Stromal cell of bone marrow (primary cell): ENCODE measurements around the gene PTPRE.

ENCODE experiments used
- DNase-seq: peaks from one replicate; pipeline ENCODE4 v3.0.0-alpha.2; 2012; ENCODE audit warnings: low read depth

Gene PTPRE

GRCh38 chr10:128046156-128046952 is 139.5 kb downstream of the PTPRE start:
- no peak for DNase-seq

- DNase-seq: no peak
These were observed 140.0 kb downstream of the PTPRE start for GRCh38 chr10:128046953-128047290.

- no peak for DNase-seq
These were observed 140.4 kb downstream of the PTPRE start for GRCh38 chr10:128047351-128047750.

GRCh38 chr10:128047991-128048818 is 141.3 kb downstream of the PTPRE start:
- no peak for DNase-seq

- DNase-seq: no peak
These were observed 141.9 kb downstream of the PTPRE start for GRCh38 chr10:128048819-128049210.

DNA sequence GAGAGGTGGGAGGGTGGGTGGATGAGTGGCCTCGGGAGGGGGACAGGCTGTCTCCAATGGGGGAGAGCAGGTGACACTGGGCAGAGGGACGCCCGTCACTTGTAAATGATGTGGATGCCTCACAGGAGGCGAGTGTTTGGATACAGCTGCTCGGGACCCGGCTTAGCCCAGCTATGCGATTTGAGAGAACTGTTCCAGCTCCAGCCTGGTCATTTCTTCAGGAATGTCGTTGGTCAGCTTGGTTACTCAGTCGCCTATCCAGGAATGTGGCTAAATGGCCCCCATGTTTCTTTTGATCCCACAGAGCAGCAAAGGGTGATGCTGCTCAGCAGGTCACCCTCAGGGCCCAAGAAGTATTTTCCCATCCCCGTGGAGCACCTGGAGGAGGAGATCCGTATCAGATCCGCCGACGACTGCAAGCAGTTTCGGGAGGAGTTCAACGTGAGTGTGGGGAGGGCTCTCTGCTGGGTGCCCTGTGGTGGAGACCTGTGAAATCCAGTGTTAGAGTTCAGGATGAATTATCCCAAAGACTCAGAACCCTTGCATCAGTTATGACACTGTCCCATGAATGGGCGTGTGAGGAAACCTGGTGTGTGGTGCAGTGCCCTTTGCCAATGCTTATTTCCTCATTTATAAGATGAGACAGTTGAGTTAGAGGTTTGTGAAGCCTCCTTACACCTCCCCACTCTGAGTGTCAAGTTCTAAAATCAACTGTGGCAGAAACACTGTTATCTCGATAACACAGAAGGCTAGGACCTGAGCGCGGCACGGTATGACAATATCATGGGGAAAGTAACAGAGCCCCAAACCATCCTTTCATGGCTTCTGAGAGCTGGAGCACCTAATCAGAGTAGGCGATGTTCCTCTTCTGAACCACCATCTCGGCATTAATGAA is 142.6 kb downstream of the PTPRE start:
- DNase-seq: no peak

DNA sequence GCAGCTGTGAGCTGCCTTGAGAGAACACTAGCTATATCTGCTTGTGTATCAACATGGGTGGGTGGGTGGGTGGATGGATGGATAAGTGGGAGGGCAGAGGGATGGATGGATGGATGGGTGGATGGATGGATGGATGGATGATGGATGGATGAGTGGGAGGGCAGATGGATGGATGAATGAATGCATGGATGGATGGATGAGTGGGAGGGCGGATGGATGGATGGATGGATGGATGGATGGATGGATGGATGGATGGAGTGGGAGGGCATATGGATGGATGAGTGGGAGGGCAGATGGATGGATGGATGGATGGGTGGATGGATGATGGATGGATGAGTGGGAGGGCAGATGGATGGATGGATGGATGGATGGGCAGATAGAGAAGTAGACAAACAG is 143.2 kb downstream of the PTPRE start:
- DNase-seq: no peak

DNA sequence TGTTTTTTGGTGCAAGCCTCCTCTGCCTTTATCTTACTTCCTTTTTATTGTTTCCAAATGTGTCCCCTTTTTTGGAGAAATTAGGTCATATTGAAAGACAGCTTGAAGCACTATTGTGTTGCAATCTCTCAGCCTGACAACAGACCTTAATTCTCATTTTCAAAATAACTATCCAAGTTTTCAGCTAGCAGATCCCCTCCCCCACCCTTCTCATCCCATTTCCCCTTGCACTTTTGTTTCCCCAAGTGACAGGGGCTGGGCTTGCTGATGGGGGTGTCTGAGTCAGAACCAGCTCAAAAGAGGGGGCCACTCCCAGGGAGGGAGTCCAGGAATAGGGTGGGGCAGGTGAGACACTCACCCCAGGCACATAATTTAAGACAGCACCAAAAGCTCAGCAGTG is 144.0 kb downstream of the PTPRE start:
- DNase-seq: no peak

GRCh38 chr10:128051548-128051947 is 144.6 kb downstream of the PTPRE start:
- DNase-seq: no peak

DNA sequence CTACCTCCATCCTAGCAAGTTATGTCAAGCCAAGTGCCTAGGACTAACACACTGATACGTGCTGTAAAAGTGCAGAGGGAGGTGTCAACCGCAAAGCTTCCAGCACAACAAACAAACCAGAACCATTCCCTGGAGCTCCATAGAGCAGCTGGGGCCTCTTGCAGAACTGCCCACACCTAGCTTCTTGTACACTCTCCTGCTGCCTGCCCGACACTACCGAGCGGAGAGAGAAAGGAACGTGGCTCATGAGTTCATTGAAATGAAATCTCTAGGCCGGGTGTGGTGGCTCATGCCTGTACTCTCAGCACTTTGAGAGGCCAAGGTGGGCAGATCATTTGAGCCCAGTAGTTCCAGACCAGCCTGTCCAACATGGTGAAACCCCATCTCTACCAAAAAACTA is 145.8 kb downstream of the PTPRE start:
- no peak for DNase-seq

- no peak for DNase-seq
These were observed 146.5 kb downstream of the PTPRE start for GRCh38 chr10:128053356-128053755.

DNA sequence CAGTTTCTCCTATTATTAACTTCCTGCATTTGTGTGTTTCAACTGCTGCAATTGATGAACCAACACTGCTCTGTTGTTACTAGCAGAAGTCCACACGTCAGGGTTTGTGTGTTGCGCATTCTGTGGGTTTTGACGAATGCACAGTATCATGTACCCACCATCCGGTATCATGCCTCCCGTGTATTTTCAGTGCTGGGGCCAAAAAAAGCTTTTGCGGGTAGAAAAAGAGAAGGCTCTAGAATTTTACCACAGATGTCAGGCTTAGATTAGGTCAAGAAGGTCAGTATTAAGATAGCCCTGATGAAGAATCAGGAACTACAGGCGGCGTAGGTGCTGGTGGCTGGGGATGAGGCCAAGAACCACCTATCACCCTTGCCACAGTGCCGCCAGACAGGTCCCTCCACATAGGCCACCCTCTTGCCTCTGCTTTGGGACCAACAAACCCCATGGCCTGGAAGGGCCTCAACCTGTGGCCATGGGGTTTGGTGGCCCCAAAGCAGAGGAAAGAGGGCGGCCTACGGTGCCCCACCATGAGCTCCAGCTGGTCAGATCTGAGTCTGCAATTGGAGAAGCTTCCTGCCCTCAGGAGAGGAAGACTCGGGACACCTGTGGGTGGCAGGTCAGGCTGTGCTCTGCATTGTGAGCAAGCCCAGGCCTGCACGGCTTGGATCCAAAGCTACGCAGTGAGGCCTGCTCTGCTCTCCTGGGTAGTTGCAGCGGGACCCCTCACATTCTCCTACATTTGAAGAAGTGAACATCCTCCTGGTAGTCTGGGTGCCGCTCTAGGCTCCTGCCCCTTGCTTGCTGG is 147.5 kb downstream of the PTPRE start:
- no peak for DNase-seq

GRCh38 chr10:128055061-128055868 is 148.4 kb downstream of the PTPRE start:
- DNase-seq: no peak

DNA sequence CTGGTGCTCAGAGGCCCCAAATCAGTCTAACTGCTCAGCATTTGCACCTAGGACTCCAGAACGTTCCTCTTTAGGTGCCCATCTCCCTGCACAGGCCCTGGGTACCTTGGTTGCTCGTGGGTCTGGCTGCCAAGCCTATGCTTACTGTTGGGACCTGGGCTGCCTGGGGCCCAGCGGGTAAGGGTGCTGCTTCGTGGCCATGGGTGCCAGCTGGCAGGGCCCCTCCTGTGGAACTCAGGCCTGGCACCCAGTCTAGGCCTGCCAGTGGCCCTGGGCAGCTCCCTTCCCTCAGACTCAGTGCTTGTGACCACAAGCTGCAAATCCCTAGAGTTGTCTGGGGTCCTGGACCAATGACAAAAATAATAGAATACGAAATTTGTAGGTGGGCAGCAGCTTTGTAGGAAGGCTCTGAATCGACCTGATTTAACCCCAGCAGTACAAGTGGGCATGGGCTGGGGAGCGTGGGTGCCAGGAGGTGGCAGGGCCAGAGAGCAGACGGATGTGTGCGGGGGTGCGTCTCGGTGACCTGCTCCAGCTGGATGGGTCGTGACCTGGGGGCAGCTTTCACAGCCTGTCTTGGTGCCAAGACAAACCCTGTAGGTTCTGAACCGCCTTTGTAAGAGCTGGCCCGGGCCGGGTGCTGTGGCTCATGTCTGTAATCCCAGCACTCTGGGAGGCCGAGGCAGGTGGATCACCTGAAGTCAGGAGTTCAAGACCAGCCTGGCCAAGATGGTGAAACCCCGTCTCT is 149.6 kb downstream of the PTPRE start:
- DNase-seq: no peak

DNA sequence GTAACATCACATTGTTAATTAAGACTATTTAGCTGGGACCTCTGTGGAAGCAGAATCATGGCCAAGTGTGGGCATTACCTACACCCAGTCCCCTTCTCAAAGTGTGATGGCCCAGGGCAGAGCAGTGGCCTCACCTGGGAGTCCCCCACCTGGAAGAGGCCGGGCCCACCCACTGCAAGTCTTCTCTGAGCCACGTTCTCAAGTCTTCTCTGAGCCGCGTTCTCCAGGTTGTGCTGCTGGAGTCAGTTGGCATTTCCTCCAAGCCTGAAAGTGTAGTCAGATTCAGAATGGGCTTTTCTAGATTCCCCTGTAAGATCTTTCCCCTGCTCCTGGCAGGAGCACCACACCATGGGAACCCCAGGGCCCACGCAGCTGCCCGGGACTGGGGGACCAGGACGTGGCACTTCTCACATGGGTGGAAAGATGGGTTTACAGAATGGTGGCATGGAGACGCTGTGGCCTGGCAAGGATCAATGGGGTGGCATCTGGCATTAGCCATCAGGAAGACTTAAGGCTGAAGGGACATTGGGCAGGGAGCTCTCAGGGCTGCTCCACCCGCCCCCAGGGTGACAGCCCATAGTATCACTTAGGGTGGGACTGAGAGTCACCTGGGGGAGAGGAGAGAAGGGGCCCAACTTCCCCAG is 151.3 kb downstream of the PTPRE start:
- no peak for DNase-seq

DNA sequence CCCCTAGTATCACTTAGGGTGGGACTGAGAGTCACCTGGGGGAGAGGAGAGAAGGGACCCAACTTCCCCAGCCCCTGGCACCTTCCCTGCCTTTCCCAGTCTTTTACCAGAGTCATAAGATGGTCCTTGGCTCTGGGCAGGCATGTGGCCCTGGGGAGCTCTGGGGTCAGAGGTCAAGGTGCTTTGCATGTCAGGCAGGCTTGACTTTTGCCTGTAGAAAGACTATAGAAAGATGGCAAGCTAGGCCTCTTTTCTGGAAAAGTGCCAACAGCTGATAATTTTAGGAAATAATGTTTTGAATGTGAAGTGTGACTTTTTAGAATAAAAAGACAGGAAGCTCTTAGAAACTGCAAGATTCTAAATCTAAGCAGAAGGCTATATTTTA is 151.8 kb downstream of the PTPRE start:
- no peak for DNase-seq

DNA sequence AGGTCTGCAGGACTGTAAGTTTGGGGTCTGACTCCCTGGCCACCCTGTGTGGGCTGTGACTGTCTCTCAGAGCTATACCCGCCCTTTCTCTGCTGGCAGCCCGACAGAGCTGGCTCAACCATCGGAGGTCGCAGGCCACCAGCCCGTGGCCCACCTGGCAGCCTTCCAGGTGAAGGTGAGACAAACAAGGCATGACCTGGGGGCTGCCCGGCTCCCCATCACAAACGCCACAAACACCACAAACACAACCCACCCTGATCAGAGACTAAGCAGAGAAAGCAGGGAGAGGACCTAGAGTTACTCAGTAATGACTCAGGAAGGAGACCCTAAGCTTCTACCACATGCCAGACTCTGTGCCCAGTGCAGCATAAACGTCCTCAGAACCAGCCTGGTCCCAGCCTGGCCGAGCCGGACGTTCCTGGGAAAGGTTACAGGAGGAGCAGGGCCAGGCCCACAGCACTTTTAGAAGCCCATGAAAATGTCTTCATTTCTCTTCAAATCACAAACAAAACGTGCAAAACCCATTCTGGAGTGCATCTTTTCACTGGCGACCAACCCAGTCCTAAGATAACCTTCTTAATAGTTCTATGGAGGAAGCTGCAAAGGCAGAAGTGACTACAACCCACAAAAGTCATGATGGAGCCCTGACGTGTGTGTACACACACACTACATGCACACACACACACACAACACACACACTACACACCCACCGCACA is 152.5 kb downstream of the PTPRE start:
- DNase-seq: no peak

GRCh38 chr10:128059982-128060293 is 153.0 kb downstream of the PTPRE start:
- no peak for DNase-seq
